Esophagus mucosa (tissue), 1 donor: ENCODE results near the gene EARS2. TPM values are rescaled to one million over a fixed set of nuclear protein-coding genes. Genes with fewer than 3 reads are reported as not detected.

ENCODE experiments used
- ATAC-seq: fragments of 200-7000 bp; cut with Tn5 transposase; one replicate; pipeline ENCODE4 v1.9.1; 2020
- total RNA-seq: library from RNA; stranded (reverse); gene quantifications from one replicate; pipeline ENCODE4 v1.2.4, GENCODE V29; 2023
- donor health status: DM: yes; HTN: yes; CAD: no.

Gene EARS2
- total RNA-seq, 1 donor from 2014 or later = 13.5 TPM

- ATAC-seq = no peak
These were observed 80.9 kb downstream of the EARS2 start for GRCh38 chr16:23476289-23476688.

Other genes with a start within 250 kb of the EARS2 start
- gene COG7, start 104.2 kb downstream of the EARS2 start, total RNA-seq = 14.8 TPM
- gene GGA2, start 46.9 kb downstream of the EARS2 start, total RNA-seq = 24.6 TPM
- gene UBFD1, start 377 bp upstream of the EARS2 start, total RNA-seq = 27.3 TPM
- gene NDUFAB1, start 39.0 kb upstream of the EARS2 start, total RNA-seq = 79.5 TPM
- gene PALB2, start 84.0 kb upstream of the EARS2 start, total RNA-seq = 11.3 TPM
- 42.3 TPM for gene DCTN5, start 84.1 kb upstream of the EARS2 start, total RNA-seq
- 29.9 TPM for gene PLK1, start 121.5 kb upstream of the EARS2 start, total RNA-seq
- 0.36 TPM for gene ERN2, start 155.9 kb upstream of the EARS2 start, total RNA-seq
- gene CHP2, start 197.7 kb upstream of the EARS2 start, total RNA-seq = 0.08 TPM